HepG2 (cell line): ENCODE data around the gene PRKCD. TPM values are rescaled to one million over a fixed set of nuclear protein-coding genes. Genes with fewer than 3 reads are reported as not detected.

ENCODE experiments used
- CHD4 ChIP-seq: fragments of 200-600 bp; sonication (generic); IDR thresholded peaks from 2 replicates; pipeline ENCODE4 v1.7.0; 2017; ENCODE audit warnings: mild to moderate bottlenecking, low read length, borderline replicate concordance
- ELK4 ChIP-seq: sonication (generic); formaldehyde crosslinking; IDR thresholded peaks from 2 replicates; pipeline ENCODE4 v1.9.0; 2021; ENCODE audit warnings: missing genetic modification reagents, borderline replicate concordance
- FOSL2 ChIP-seq: sonication (generic); formaldehyde crosslinking; IDR thresholded peaks from 2 replicates; pipeline ENCODE4 v1.4.0; 2020; ENCODE audit warnings: missing genetic modification reagents
- FOXP1 ChIP-seq, 2 experiments: fragments of 450-650 bp in 1 of 2; IDR thresholded peaks; 2 replicates each; pipeline ENCODE4 v1.6.1; 2017 to 2018; ENCODE audit warnings: antibody characterized with exemption in 1 of 2
- KDM1A ChIP-seq: IDR thresholded peaks from 2 replicates; pipeline ENCODE4 v1.6.1; 2016; ENCODE audit warnings: missing compliant biosample characterization
- MAF1 ChIP-seq: sonication (generic); formaldehyde crosslinking; IDR thresholded peaks from 2 replicates; pipeline ENCODE4 v1.5.0; 2020; ENCODE audit warnings: missing genetic modification reagents, borderline replicate concordance
- MAFG ChIP-seq: sonication (generic); formaldehyde crosslinking; IDR thresholded peaks from 2 replicates; pipeline ENCODE4 v1.5.1; 2020; ENCODE audit warnings: mild to moderate bottlenecking, missing genetic modification reagents
- MYC ChIP-seq: sonication (generic); formaldehyde crosslinking; IDR thresholded peaks from 2 replicates; pipeline ENCODE4 v1.9.0; 2021; ENCODE audit warnings: missing genetic modification reagents, borderline replicate concordance
- NFIB ChIP-seq: sonication (generic); formaldehyde crosslinking; IDR thresholded peaks from 2 replicates; pipeline ENCODE4 v1.9.0; 2021; ENCODE audit warnings: missing genetic modification reagents, mild to moderate bottlenecking, borderline replicate concordance
- NFKB2 ChIP-seq: sonication (generic); formaldehyde crosslinking; IDR thresholded peaks from 2 replicates; pipeline ENCODE4 v1.4.0; 2020; ENCODE audit warnings: missing genetic modification reagents, borderline replicate concordance
- NR2F1 ChIP-seq, 2 experiments: fragments of 450-650 bp in 1 of 2; formaldehyde crosslinking in 1 of 2; IDR thresholded peaks; 2 replicates each; pipeline versions ENCODE4 v1.5.0 to v1.6.1; 2016 to 2020; ENCODE audit warnings: mild to moderate bottlenecking in 1 of 2, missing compliant biosample characterization in 1 of 2, missing genetic modification reagents in 1 of 2, moderate library complexity in 1 of 2
- NR2F6 ChIP-seq, 2 experiments: IDR thresholded peaks; 2 replicates each; pipeline ENCODE4 v1.6.1; 2016; ENCODE audit warnings: antibody characterized with exemption in 1 of 2, mild to moderate bottlenecking in 1 of 2
- PAX8 ChIP-seq: sonication (generic); formaldehyde crosslinking; IDR thresholded peaks from 2 replicates; pipeline ENCODE4 v1.8.0; 2022; ENCODE audit warnings: mild to moderate bottlenecking, missing genetic modification reagents, borderline replicate concordance
- POLR2AphosphoS2 ChIP-seq: IDR thresholded peaks from 2 replicates; pipeline ENCODE4 v1.6.1; 2011; ENCODE audit warnings: low read depth, low read length, improper control_type of control experiment
- SNAPC5 ChIP-seq: sonication (generic); formaldehyde crosslinking; IDR thresholded peaks from 2 replicates; pipeline ENCODE4 v1.8.1; 2023; ENCODE audit warnings: mild to moderate bottlenecking, missing genetic modification reagents, borderline replicate concordance
- SP4 ChIP-seq: sonication (generic); formaldehyde crosslinking; IDR thresholded peaks from 2 replicates; pipeline ENCODE4 v1.8.1; 2023; ENCODE audit warnings: mild to moderate bottlenecking, missing genetic modification reagents
- ZNF101 ChIP-seq: sonication (generic); formaldehyde crosslinking; IDR thresholded peaks from 2 replicates; pipeline ENCODE4 v1.4.0; 2020; ENCODE audit warnings: mild to moderate bottlenecking, low read depth, missing genetic modification reagents, borderline replicate concordance
- ZNF280D ChIP-seq: sonication (generic); formaldehyde crosslinking; IDR thresholded peaks from 2 replicates; pipeline ENCODE4 v1.5.1; 2020; ENCODE audit warnings: mild to moderate bottlenecking, missing genetic modification reagents
- ZNF430 ChIP-seq: sonication (generic); formaldehyde crosslinking; IDR thresholded peaks from 2 replicates; pipeline ENCODE4 v1.9.0; 2021; ENCODE audit warnings: mild to moderate bottlenecking, missing genetic modification reagents
- ZNF616 ChIP-seq: sonication (generic); formaldehyde crosslinking; IDR thresholded peaks from 2 replicates; pipeline ENCODE4 v1.5.0; 2020; ENCODE audit warnings: low read depth, mild to moderate bottlenecking, missing genetic modification reagents
- ZNF639 ChIP-seq: conservative IDR thresholded peaks from 2 replicates; pipeline ENCODE4 v1.6.1; 2018; ENCODE audit warnings: missing genetic modification reagents
- ZNF773 ChIP-seq: sonication (generic); formaldehyde crosslinking; IDR thresholded peaks from 2 replicates; pipeline ENCODE4 v1.4.0; 2020; ENCODE audit warnings: missing genetic modification reagents, borderline replicate concordance
- polyA plus RNA-seq, 8 experiments: library from polyadenylated mRNA; depleted of rRNA in 3 of 8; stranded (reverse) in 7 of 8; unstranded in 1 of 8; fragments of >200 nt; fragmentation: Illumina TruSeq in 4 of 8; extraction: Trizol in 4 of 8; gene quantifications; 2 replicates each; pipeline versions ENCODE4 v1.2.1 to v1.2.3, GENCODE V29; 2011 to 2016; ENCODE audit warnings: low read depth in 4 of 8, missing spikeins in 1 of 8, mixed read lengths in 1 of 8; ENCODE audit not compliant: insufficient read depth in 1 of 8
- total RNA-seq, 5 experiments: library from RNA; depleted of rRNA; stranded (reverse); fragments of >200 nt; fragmentation: Illumina TruSeq; extraction: Trizol; gene quantifications; 2 replicates each; pipeline ENCODE4 v1.2.3, GENCODE V29; 2016; ENCODE audit warnings: low read depth in 1 of 5

Gene PRKCD
- total and polyA plus RNA-seq, 2 of the 13 experiments (the other 11 are each of a cell fraction or from before 2014, with no cell fraction given), result 1.6 to 40.7 TPM

DNA sequence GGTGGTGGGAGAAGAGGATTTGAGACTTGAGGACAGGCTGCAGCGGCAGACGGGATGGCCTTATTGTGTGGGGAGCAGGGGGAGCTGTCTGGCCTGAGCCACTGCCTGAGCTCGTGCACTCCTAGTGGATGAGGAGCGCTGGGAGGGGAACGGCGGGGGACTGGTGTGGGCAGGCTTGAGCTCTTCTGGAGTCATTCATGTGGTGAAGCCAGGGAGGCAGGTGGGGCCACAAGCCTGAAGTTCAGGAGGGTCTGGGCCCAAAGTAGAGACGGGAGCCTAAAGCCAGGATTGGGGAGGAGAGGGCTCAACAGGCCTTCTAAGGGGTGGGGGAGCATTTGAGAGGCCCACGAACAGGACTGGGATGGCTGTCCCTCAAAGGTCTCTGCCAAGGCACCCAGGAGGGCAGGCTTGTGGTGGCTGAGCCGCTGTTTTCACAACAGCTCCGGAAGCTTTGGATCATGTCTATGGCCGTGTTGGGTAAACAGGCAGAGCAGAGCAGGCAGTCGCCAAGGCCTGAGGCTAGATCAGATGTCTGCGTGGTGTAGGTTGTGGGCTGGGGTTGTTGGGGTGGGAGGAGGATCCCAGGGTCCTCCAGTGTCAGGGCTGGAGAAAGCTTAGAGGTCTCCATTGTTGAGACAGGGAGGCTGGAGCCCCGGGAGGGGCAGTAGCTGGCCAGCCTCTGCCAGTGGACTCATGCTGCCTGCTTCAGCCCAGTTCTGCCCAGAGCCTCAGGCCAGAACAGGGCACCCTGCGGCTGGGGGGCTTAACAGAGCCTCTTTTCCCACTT lies 8.2 kb downstream of the PRKCD start (continued):
- TF ChIP-seq POLR2AphosphoS2 (no peak), MYC (CRISPR knock-in tag) (peak; percentile 48; the same call in 1 of the 2 replicates), ZNF280D (CRISPR knock-in tag) (no peak), MAFG (no peak), MAF1 (CRISPR knock-in tag) (no peak), NR2F1 (CRISPR knock-in tag; IDR thresholded peaks at IDR 0.05) (no peak), SNAPC5 (no peak), KDM1A (no peak), PAX8 (CRISPR knock-in tag) (no peak), ELK4 (CRISPR knock-in tag) (no peak), CHD4 (no peak), SP4 (CRISPR knock-in tag) (no peak), ZNF101 (CRISPR knock-in tag) (no peak), ZNF639 (no peak), ZNF773 (no peak), NR2F6 (IDR thresholded peaks at IDR 0.05) (no peak; the same call in 1 of the 2 replicates), NR2F6 (CRISPR knock-in tag; IDR thresholded peaks at IDR 0.05) (no peak), ZNF430 (CRISPR knock-in tag) (no peak), FOSL2 (CRISPR knock-in tag) (0 out of 2 replicates have a peak, but pooled peaks have one; percentile 9), NFIB (CRISPR knock-in tag) (no peak), ZNF616 (CRISPR knock-in tag) (no peak), FOXP1 (IDR thresholded peaks at IDR 0.05) (no peak), FOXP1 (CRISPR knock-in tag; IDR thresholded peaks at IDR 0.05) (peak; percentile 66), NFKB2 (CRISPR knock-in tag) (peak; percentile 22; the same call in 1 of the 2 replicates)
